ENCODE measurements around the gene ZNF322. TPM values are rescaled to one million over a fixed set of nuclear protein-coding genes. Genes with fewer than 3 reads are reported as not detected.
"Not testable (repeated sequence)": the region's sequence is repeated elsewhere in the genome, so short reads cannot be mapped to it uniquely, and the experiment has no call there.

ZNF322 gene
- total RNA-seq (10 to 100 TPM in 9 of 10 donors, 1 to 10 TPM in 1; 9.5 to 14.5 (median 13.0) TPM), polyA plus RNA-seq (1 to 10 TPM; 4.0 to 5.7 TPM)
- long read RNA-seq, donor 1, full-length matches to known transcripts, result 17 of 21 reads
- long read RNA-seq, donor 1, partial matches to known transcripts, result 0 of 21 reads
- long read RNA-seq, donor 1, other reads (novel, unspliced or antisense), result 4 of 21 reads
- long read RNA-seq, donor 2, full-length matches to known transcripts, result 19 of 20 reads
- long read RNA-seq, donor 2, partial matches to known transcripts, result 0 of 20 reads
- long read RNA-seq, donor 2, other reads (novel, unspliced or antisense), result 1 of 20 reads
- long read RNA-seq, donor 3, full-length matches to known transcripts, result 32 of 39 reads
- long read RNA-seq, donor 3, partial matches to known transcripts, result 1 of 39 reads
- long read RNA-seq, donor 3, other reads (novel, unspliced or antisense), result 6 of 39 reads

DNA sequence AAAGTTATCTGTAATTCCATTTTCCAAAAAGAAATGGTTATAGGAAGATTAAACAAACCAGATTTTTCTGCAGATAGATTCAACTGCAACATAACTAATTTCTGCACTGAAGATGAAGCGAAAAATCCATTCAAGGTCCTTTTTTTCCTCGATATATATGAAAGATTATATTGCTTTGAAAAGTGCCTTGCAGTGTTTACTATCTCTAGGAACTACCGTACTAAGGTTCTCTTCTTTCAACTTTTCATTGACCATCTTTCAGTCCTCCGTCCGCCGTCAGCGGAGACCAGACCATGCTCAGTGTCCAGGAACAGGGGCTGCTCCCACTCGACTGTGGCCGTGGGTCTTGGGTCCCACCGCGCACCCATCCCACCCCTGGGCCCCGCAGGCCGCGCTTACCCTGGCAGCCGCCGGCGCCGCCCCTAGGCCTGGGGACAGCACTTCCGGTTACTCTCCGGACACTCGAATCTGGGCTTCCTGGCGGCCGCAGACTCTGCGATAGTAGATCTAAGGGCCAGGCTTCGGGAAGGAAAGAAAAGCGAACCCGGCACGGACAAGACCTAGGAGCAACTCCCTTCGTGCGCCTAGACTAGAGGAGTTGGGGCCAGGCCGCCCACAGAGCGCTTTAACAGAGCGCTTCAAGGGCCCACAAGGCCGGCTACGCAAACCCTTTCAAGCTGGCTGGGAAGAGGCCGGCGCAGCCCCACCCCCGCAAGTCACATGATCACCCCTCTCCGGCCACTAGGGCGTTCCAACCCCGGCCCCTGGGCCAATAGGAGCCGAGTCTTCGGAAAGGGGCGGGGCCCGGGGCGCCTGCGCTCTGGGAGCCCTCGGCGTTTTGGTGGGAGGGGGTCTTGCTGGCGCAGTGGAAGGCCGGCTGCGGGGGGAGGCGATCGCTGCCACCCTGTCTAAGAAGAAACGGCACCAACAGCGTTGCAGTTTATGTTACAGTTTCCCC, at the start of gene ZNF322:
ZNF322 (minus strand) TSS at position 705 of the 958 bp plus-strand sequence. CDS start 21,193 bp downstream, outside the sequence.
- peaks cover 6 to 33% (median 24%) of the 10 kb centered on the region in 9 donors for H3K4me1 ChIP-seq
- peak in 2 of 9 donors; percentile 8 to 10 for TF ChIP-seq CTCF (IDR thresholded peaks at IDR 0.05)
- ATAC-seq, result peak; percentile 100
- 0 to 1% methylated on average over 47 to 54 of the region's 56 CpGs for WGBS, 2 donors
- H3K36me3 ChIP-seq, result peaks cover 0 to 32% (median under 1%) of the 10 kb centered on the region in 9 donors
- H3K27me3 ChIP-seq, result peaks cover 0 to 27% (median 11%) of the 10 kb centered on the region in 7 donors
- H3K27ac ChIP-seq, result peak within 1 kb of the TSS; percentile 37 to 91 (median 87)
- intact Hi-C loops (cut with DNase I), result loop anchor here in 1 of 10 donors (2.0 kb wide), 1 partner anchor 63 kb away; the partner anchor contains the start of gene ABT1
- DNase-seq, result peak; percentile 94 to 95
- H3K9me3 ChIP-seq, result no peaks in the 10 kb centered on the region
- peak within 1 kb of the TSS; percentile 53 to 92 (median 68) for H3K4me3 ChIP-seq

DNA sequence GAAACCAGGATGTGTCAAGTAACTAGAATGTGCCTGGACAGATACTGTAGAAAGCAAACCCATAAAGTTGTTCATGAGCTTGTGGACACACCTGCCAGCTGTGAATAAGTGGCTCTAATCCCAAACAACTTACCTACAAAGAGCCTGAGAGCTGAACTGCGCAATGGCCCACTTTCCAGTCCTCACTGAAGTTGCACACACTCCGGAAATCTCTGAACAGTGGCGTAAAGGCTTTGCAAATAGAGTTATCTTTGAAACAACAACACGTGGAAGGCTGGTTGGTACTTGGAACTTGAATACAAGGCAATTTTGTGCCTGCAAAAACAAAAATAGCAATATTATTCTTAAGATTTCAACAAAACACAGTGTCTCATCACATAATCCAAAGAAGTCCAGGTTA, 46.2 kb upstream of the ZNF322 start:
- no CpG with 5 or more reads among the region's 4 CpGs for WGBS, 2 donors
- H3K9me3 ChIP-seq; H3K36me3 ChIP-seq; H3K4me1 ChIP-seq; ATAC-seq; DNase-seq; H3K4me3 ChIP-seq; intact Hi-C loops (cut with DNase I); H3K27ac ChIP-seq; H3K27me3 ChIP-seq: not testable (repeated sequence)

DNA sequence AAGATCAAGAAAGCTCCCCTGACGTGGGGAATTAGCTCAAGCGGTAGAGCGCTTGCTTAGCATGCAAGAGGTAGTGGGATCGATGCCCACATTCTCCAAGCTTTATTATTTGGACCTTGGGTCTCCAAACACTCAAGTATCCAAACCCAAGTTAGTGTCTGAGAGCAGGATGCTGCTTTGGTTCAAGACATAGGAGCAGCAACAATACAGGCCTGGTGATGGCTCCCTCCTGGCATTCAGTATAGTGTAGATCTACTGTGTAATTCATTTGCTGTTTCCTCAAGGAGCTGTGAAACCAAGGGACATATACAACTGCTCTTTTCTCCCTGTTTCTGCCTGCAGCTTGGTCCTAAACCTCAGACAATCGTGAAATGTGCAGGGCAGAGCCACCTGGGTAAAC, 45.8 kb upstream of the ZNF322 start:
- H3K27me3 ChIP-seq; H3K36me3 ChIP-seq; H3K4me3 ChIP-seq; DNase-seq; H3K4me1 ChIP-seq; ATAC-seq; H3K27ac ChIP-seq; intact Hi-C loops (cut with DNase I); H3K9me3 ChIP-seq: not testable (repeated sequence)
- WGBS, 2 donors, result no CpG with 5 or more reads among the region's 5 CpGs

DNA sequence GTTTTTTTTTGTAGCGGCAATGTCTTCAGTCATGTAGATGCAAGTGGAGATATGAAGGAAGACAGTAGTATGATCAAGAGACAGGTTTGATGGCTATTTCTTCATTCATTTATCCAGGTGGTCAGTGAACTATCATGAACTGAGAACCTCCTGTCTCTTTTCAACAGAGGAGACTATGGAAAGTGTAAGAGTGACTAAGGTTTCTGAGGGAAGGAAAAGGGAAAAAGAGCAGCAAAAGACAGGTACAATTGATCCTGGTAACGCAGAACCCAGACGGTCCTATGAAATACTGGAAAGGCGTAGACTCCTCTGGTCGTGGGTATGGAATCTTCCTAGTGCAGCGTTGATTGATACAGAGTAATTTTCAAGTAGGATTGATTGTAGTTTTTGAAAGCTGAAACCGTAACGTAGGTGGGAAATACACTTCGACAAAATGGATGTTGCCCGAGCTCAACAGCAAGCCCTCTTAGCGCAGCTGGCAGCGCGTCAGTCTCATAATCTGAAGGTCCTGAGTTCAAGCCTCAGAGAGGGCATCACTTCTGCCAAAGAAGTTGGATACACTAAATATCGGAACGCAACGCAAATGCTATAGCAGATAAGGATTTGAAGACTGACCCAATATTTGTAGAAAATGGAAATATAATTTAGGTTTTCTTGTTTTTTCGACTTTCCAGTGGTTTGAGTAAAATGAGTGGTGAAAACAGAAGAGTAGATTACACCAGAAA, 41.6 kb upstream of the ZNF322 start:
- intact Hi-C loops (cut with DNase I); ATAC-seq; H3K36me3 ChIP-seq; H3K9me3 ChIP-seq; DNase-seq; H3K4me3 ChIP-seq; H3K27ac ChIP-seq; H3K4me1 ChIP-seq; H3K27me3 ChIP-seq: not testable (repeated sequence)
- no CpG with 5 or more reads among the region's 17 CpGs for WGBS, 2 donors

DNA sequence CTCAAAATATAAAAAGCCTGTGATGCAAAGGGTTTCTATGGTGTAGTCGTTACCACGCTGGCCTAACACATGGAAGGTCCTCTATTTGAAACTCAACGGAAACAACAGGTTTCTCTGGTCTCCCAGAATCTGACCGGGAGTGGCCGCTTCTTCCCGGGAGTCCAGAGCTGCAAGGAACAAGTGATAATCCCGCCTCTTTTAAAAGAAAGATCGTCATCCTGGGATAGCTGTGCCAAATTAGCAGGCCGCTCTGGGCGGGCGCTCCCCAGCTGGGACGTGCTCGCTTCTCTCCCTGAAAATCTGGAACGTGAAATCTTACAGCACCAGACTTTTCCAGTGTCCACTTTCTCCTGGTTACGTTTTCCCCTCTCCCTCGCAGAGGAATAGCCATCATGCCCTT, 38.0 kb upstream of the ZNF322 start:
- H3K27ac ChIP-seq; intact Hi-C loops (cut with DNase I); H3K9me3 ChIP-seq; DNase-seq; H3K27me3 ChIP-seq; H3K4me1 ChIP-seq; H3K36me3 ChIP-seq; H3K4me3 ChIP-seq; ATAC-seq: not testable (repeated sequence)
- WGBS, 2 donors, result no CpG with 5 or more reads among the region's 16 CpGs

GRCh38 chr6:26689324-26689947, 29.9 kb upstream of the ZNF322 start:
- H3K4me3 ChIP-seq; H3K9me3 ChIP-seq; H3K27ac ChIP-seq; H3K36me3 ChIP-seq; H3K27me3 ChIP-seq; DNase-seq; intact Hi-C loops (cut with DNase I); H3K4me1 ChIP-seq: not testable (repeated sequence)
- WGBS, 2 donors, result no CpG with 5 or more reads among the region's 43 CpGs
- peak in 1 of 8 donors; percentile 52 for ATAC-seq

DNA sequence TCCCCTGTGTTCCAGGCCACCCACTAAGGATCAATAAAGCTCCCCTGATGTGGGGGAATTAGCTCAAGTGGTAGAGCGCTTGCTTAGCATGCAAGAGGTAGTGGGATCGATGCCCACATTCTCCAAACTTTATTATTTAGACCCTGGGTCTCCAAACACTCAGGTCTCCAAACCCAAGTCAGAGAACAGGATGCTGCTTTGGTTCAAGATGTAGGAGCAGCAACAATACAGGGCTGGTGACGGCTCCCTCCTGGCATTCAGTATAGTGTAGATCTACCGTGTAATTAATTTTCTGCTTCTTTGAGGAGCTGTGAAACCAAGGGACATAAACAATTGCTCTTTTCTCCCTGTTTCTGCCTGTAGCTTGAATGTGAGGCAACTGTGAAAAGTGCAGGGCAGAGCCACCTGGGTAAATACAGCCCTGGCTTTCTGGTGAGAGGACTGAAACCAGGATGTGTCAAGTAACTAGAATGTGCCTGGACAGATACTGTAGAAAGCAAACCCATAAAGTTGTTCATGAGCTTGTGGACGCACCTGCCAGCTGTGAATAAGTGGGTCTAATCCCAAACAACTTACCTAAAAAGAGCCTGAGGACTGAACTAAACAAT, 23.0 kb upstream of the ZNF322 start:
- H3K27ac ChIP-seq; ATAC-seq; H3K36me3 ChIP-seq; intact Hi-C loops (cut with DNase I); DNase-seq; H3K4me1 ChIP-seq; H3K4me3 ChIP-seq; H3K27me3 ChIP-seq; H3K9me3 ChIP-seq: not testable (repeated sequence)
- WGBS, 2 donors, result 40% methylated on average over 1 of the region's 5 CpGs; no CpG with 5 or more reads in 1 of the 2 donors

GRCh38 chr6:26673287-26673686, 13.7 kb upstream of the ZNF322 start:
- H3K4me3 ChIP-seq; DNase-seq; intact Hi-C loops (cut with DNase I); ATAC-seq; H3K36me3 ChIP-seq; H3K27me3 ChIP-seq; H3K27ac ChIP-seq; H3K9me3 ChIP-seq; H3K4me1 ChIP-seq: not testable (repeated sequence)
- WGBS, 2 donors, result no CpG with 5 or more reads among the region's 5 CpGs

GRCh38 chr6:26670558-26670957, 11.0 kb upstream of the ZNF322 start:
- intact Hi-C loops (cut with DNase I); DNase-seq; H3K27ac ChIP-seq; H3K4me3 ChIP-seq; H3K4me1 ChIP-seq; ATAC-seq; H3K36me3 ChIP-seq; H3K9me3 ChIP-seq: not testable (repeated sequence)
- 78% methylated on average over 6 to 7 of the region's 7 CpGs for WGBS, 2 donors
- peaks cover 0 to 14% (median 11%) of the 10 kb centered on the region in 7 donors for H3K27me3 ChIP-seq

All from heart right ventricle (tissue), 16 donors.